IMR-90 (cell line): Measurements from ENCODE around the gene RIPOR3. TPM values are rescaled to one million over a fixed set of nuclear protein-coding genes. Genes with fewer than 3 reads are reported as not detected.
A peak's percentile ranks its signal among the peaks of the same experiment; 100 is the strongest.

Experiments used
- ATAC-seq: fragments of 200-7000 bp; cut with Tn5 transposase; 2 replicates; pipeline ENCODE4 v1.9.1; 2020; ENCODE audit warnings: low read depth, mild to moderate bottlenecking, moderate library complexity
- BruUV-seq: library from RNA; stranded (reverse); fragments of 400-500 nt; replicated peaks from 2 replicates; lab custom pipeline; 2021; lab: Mats Ljungman, UMichigan
- CTCF ChIA-PET: fragments of 300-600 bp; formaldehyde crosslinking; extraction: SDS; loops from one replicate; lab custom pipeline; 2021; ENCODE audit warnings: antibody characterized with exemption; lab: Yijun Ruan, JAX
- POLR2A ChIA-PET: fragments of 300-600 bp; sonication (Branson Sonifier 250); formaldehyde crosslinking; loops from one replicate; lab custom pipeline; 2022; ENCODE audit warnings: antibody characterized with exemption; ENCODE audit not compliant: unreplicated experiment; lab: Charles Lee
- DNase-seq: peaks from one replicate; pipeline ENCODE4 v3.0.0; 2013
- H2AFZ ChIP-seq: replicated peaks from 2 replicates; pipeline ENCODE3; 2013; ENCODE audit warnings: low read length, mild to moderate bottlenecking; ENCODE audit not compliant: poor library complexity
- H2AK5ac ChIP-seq: 2 replicates; pipeline ENCODE4 v1.6.1; 2013; ENCODE audit warnings: low read depth, low read length, inconsistent platforms
- H2AK9ac ChIP-seq: replicated peaks from 2 replicates; pipeline ENCODE3; 2013; ENCODE audit warnings: mild to moderate bottlenecking, low read depth, low read length, moderate library complexity; ENCODE audit not compliant: poor library complexity
- H2BK120ac ChIP-seq: 2 replicates; pipeline ENCODE4 v1.6.1; 2013; ENCODE audit warnings: low read depth, low read length, inconsistent platforms
- H2BK15ac ChIP-seq: 3 replicates; pipeline ENCODE4 v1.6.1; 2013; ENCODE audit warnings: low read depth, low read length, inconsistent platforms
- H2BK20ac ChIP-seq: 2 replicates; pipeline ENCODE4 v1.6.1; 2013; ENCODE audit warnings: low read depth, mild to moderate bottlenecking, inconsistent platforms, low read length, moderate library complexity
- H2BK5ac ChIP-seq: 2 replicates; pipeline ENCODE4 v1.6.1; 2013; ENCODE audit warnings: mild to moderate bottlenecking, low read depth, low read length, inconsistent platforms; ENCODE audit not compliant: poor library complexity, severe bottlenecking
- H3K14ac ChIP-seq: replicated peaks from 2 replicates; pipeline ENCODE4 v1.6.1; 2013; ENCODE audit warnings: low read depth, low read length, inconsistent platforms
- H3K18ac ChIP-seq: 2 replicates; pipeline ENCODE4 v1.6.1; 2013; ENCODE audit warnings: low read depth, low read length, control low read depth
- H3K23ac ChIP-seq: 2 replicates; pipeline ENCODE4 v1.6.1; 2013; ENCODE audit warnings: low read depth, low read length, inconsistent platforms
- H3K27ac ChIP-seq: 2 replicates; pipeline ENCODE4 v1.5.1; 2013; ENCODE audit warnings: mild to moderate bottlenecking, control low read depth, low read length; ENCODE audit not compliant: insufficient read depth
- H3K27me3 ChIP-seq: 2 replicates; pipeline ENCODE4 v1.6.1; 2013; ENCODE audit warnings: low read length; ENCODE audit not compliant: control insufficient read depth, insufficient read depth
- H3K36me3 ChIP-seq: 2 replicates; pipeline ENCODE4 v1.6.1; 2013; ENCODE audit warnings: low read length, mixed read lengths; ENCODE audit not compliant: control insufficient read depth, insufficient read depth
- H3K4ac ChIP-seq: 2 replicates; pipeline ENCODE4 v1.6.1; 2013; ENCODE audit warnings: low read depth, low read length, inconsistent platforms
- H3K4me1 ChIP-seq: 2 replicates; pipeline ENCODE4 v1.6.1; 2013; ENCODE audit warnings: low read length, mixed read lengths; ENCODE audit not compliant: control insufficient read depth, insufficient read depth
- H3K4me2 ChIP-seq: 2 replicates; pipeline ENCODE4 v1.6.1; 2013; ENCODE audit warnings: low read depth, mild to moderate bottlenecking, control low read depth, low read length, moderate library complexity
- H3K4me3 ChIP-seq: 2 replicates; pipeline ENCODE4 v1.5.1; 2013; ENCODE audit warnings: low read depth, mild to moderate bottlenecking, control low read depth, low read length, moderate library complexity; ENCODE audit not compliant: insufficient read depth
- H3K56ac ChIP-seq: 2 replicates; pipeline ENCODE4 v1.6.1; 2013; ENCODE audit warnings: low read length, inconsistent platforms; ENCODE audit not compliant: insufficient read depth; ENCODE audit errors: extremely low read depth
- H3K79me1 ChIP-seq, 2 experiments: 2 replicates each; pipeline ENCODE4 v1.6.1; 2013; ENCODE audit warnings: low read length in 2 of 2, inconsistent platforms in 1 of 2, low read depth in 1 of 2
- H3K9ac ChIP-seq: 2 replicates; pipeline ENCODE4 v1.6.1; 2013; ENCODE audit warnings: low read depth, low read length, control low read depth
- H3K9me1 ChIP-seq: 2 replicates; pipeline ENCODE4 v1.6.1; 2013; ENCODE audit warnings: low read length, inconsistent platforms; ENCODE audit not compliant: insufficient read depth
- H3K9me3 ChIP-seq: 2 replicates; pipeline ENCODE4 v1.6.1; 2013; ENCODE audit warnings: low read length; ENCODE audit not compliant: control insufficient read depth, insufficient read depth
- H4K20me1 ChIP-seq: 2 replicates; pipeline ENCODE4 v1.6.1; 2013; ENCODE audit warnings: low read length, inconsistent platforms; ENCODE audit not compliant: insufficient read depth
- H4K5ac ChIP-seq: 2 replicates; pipeline ENCODE4 v1.6.1; 2013; ENCODE audit warnings: mild to moderate bottlenecking, low read depth, low read length, control low read depth
- H4K8ac ChIP-seq, 2 experiments: 2 replicates each; pipeline ENCODE4 v1.6.1; 2013; ENCODE audit warnings: low read depth in 2 of 2, low read length in 2 of 2, control low read depth in 1 of 2, inconsistent platforms in 1 of 2
- H4K91ac ChIP-seq: 2 replicates; pipeline ENCODE4 v1.6.1; 2013; ENCODE audit warnings: low read depth, low read length, inconsistent platforms; ENCODE audit not compliant: insufficient read depth
- BHLHE40 ChIP-seq: fragments of 150-350 bp; IDR thresholded peaks from 2 replicates; pipeline ENCODE4 v1.6.1; 2016; ENCODE audit warnings: mild to moderate bottlenecking, low read depth, low read length
- CEBPB ChIP-seq: IDR thresholded peaks from 2 replicates; pipeline ENCODE4 v1.6.1; 2012; ENCODE audit warnings: low read depth, low read length, improper control_type of control experiment
- NFE2L2 ChIP-seq: fragments of 150-350 bp; IDR thresholded peaks from 2 replicates; pipeline ENCODE4 v1.6.1; 2016; ENCODE audit warnings: low read depth, mild to moderate bottlenecking, low read length
- WGBS, 2 experiments: methylation state at CpG; one replicate each; pipeline versions ENCODE4 v1.1.5 to v1.1.7; 2013; ENCODE audit warnings: missing lambda C conversion rate in 2 of 2; ENCODE audit not compliant: insufficient read length in 1 of 2; ENCODE audit errors: extremely low coverage in 2 of 2; 5-methylcytosine and 5-hydroxymethylcytosine counted together
- dilution Hi-C: fragments of 300-500 bp; cut with HindIII; formaldehyde crosslinking; loops from one replicate; pipeline ENCODE4 v1.14.3; 2018; ENCODE audit warnings: low sequenced_read_pairs; ENCODE audit not compliant: unreplicated experiment
- in situ Hi-C: fragments of 300-500 bp; cut with MboI; formaldehyde crosslinking; loops from 3 replicates; pipeline ENCODE4 v1.14.3; 2019; ENCODE audit warnings: low sequenced_read_pairs, inconsistent platforms, mixed read lengths
- intact Hi-C: fragments of 100-400 bp; cut with micrococcal nuclease; formaldehyde crosslinking; loops from 2 replicates; pipeline ENCODE4 v1.10.0; 2022
- polyA plus RNA-seq, 3 experiments: library from polyadenylated mRNA; depleted of rRNA; stranded (reverse); fragments of >200 nt; gene quantifications; 2 replicates each; pipeline ENCODE4 v1.2.3, GENCODE V29; 2012; ENCODE audit warnings: low replicate concordance in 1 of 3
- total RNA-seq: library from RNA; depleted of rRNA; stranded (reverse); fragments of >200 nt; gene quantifications from 2 replicates; pipeline ENCODE4 v1.2.3, GENCODE V29; 2012

Gene RIPOR3
- total and polyA plus RNA-seq, 2 of the 4 experiments (the other 2 are of a cell fraction), result 0.54 to 1.7 TPM

DNA sequence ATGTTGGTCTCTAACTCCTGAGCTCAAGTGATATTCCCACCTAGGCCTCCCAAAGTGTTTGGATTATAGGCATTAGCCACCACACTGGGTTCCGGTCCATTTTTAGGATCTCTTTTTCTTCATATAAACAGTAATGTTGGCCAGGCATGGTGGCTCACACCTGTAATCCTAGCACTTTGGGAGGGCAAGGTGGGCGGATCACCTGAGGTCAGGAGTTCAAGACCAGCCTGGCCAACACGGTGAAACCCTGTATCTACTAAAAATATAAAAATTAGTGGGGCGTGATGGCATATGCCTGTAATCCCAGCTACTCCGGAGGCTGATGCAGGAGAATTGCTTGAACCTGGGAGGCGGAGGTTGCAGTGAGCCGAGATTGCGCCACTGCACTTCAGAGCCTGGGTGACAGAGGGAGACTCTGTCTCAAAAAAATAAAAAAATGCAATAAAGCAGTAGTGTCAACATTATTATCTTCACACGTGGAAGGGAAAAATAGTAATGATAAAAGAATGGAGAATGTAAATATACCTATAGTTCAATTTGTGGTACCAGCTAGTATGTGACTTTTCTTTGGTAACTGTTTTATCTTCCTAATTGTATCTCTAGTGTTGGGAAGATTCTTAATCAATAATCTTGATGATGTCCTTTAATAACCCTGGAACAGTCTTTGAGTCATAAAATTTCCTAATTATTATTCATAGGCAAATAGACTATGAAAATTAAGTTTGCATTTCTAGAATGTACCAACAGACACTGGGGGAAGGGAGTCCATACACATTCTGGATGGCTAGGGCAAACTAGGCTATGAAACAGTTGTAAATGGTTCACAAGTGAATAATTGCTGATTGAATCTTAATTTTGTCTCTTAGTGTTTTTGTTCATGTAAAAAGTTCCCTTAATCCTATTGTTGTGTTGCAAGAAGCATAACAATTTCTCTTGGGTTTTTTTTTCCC lies 43.7 kb upstream of the RIPOR3 start:
- intact Hi-C loops, result loop anchor here (5.0 kb wide), 1 partner anchor 88 kb away; no protein-coding TSS in a partner anchor
- no peak overlapping the region for H2BK15ac ChIP-seq
- no peak overlapping the region for H2BK120ac ChIP-seq
- CTCF ChIA-PET, result interaction anchor here (1.3 kb wide), 1 partner anchor 10 kb away, joined by 6 read pairs; no protein-coding TSS in a partner anchor
- no CpG with 5 or more reads among the region's 9 CpGs for WGBS, 2 experiments
- H2BK20ac ChIP-seq, result no peak overlapping the region
- in situ Hi-C loops, result no loop called here
- peaks cover 4% of the 10 kb centered on the region; the same call in 1 of the 2 replicates for H3K9me1 ChIP-seq
- ATAC-seq, result no peak
- no peak overlapping the region for H2AK9ac ChIP-seq
- BruUV-seq, result no TSS peak
- H2BK5ac ChIP-seq, result no peak overlapping the region
- no peak overlapping the region for H3K4me2 ChIP-seq
- H3K36me3 ChIP-seq, result no peaks in the 10 kb centered on the region
- H3K9ac ChIP-seq, result no peak overlapping the region
- TF ChIP-seq BHLHE40 (no peak), NFE2L2 (no peak), CEBPB (no peak)
- H3K23ac ChIP-seq, result no peak overlapping the region
- no peaks in the 10 kb centered on the region for H4K20me1 ChIP-seq
- H4K91ac ChIP-seq, result no peak overlapping the region
- no peaks in the 10 kb centered on the region for H3K9me3 ChIP-seq
- H2AFZ ChIP-seq, result no peak overlapping the region
- no peak overlapping the region for H4K8ac ChIP-seq
- 0 out of 2 replicates have a peak overlapping the region, but pooled peaks have one; percentile 67 for H2AK5ac ChIP-seq
- POLR2A ChIA-PET, result no interaction called here
- DNase-seq, result no peak
- H4K5ac ChIP-seq, result no peak overlapping the region
- H3K4me1 ChIP-seq, result peaks cover 3% of the 10 kb centered on the region
- H3K56ac ChIP-seq, result no peak overlapping the region
- H3K18ac ChIP-seq, result no peak overlapping the region
- no peak overlapping the region for H3K14ac ChIP-seq
- H3K27me3 ChIP-seq, result peaks cover 3% of the 10 kb centered on the region; the same call in 1 of the 2 replicates
- dilution Hi-C loops, result no loop called here
- H3K79me1 ChIP-seq, result peaks cover 3 to 5% of the 10 kb centered on the region in 2 experiments; a peak in 1 of 4 replicates
- no peak overlapping the region for H3K4ac ChIP-seq
- no peak overlapping the region for H3K27ac ChIP-seq
- no peak overlapping the region for H3K4me3 ChIP-seq
